DOHH2 (cell line): ENCODE data around the gene MPRIP.
"Not testable (repeated sequence)": the region's sequence is repeated elsewhere in the genome, so short reads cannot be mapped to it uniquely, and the experiment has no call there.

Source experiments
- H3F3A ChIP-seq: fragments of 200-600 bp; sonication (generic), shearing (Covaris generic); 2 replicates; pipeline ENCODE4 v1.6.0; 2016; ENCODE audit warnings: antibody characterized with exemption, mild to moderate bottlenecking; ENCODE audit not compliant: control insufficient read depth, insufficient read depth
- H3K27ac ChIP-seq: fragments of 200-600 bp; sonication (generic); 2 replicates; pipeline ENCODE4 v1.5.1; 2014; ENCODE audit warnings: low read depth, mild to moderate bottlenecking, low read length, moderate library complexity
- H3K27me3 ChIP-seq: fragments of 200-600 bp; sonication (generic); 2 replicates; pipeline ENCODE4 v1.6.1; 2014; ENCODE audit warnings: mild to moderate bottlenecking, low read length, mixed read lengths; ENCODE audit not compliant: control insufficient read depth
- H3K36me3 ChIP-seq: fragments of 200-600 bp; sonication (generic); 2 replicates; pipeline ENCODE4 v1.6.1; 2014; ENCODE audit warnings: mild to moderate bottlenecking, low read length, moderate library complexity, mixed read lengths; ENCODE audit not compliant: control insufficient read depth
- H3K4me1 ChIP-seq: fragments of 200-600 bp; sonication (generic); 2 replicates; pipeline ENCODE4 v1.6.1; 2014; ENCODE audit warnings: mild to moderate bottlenecking, low read length, mixed read lengths; ENCODE audit not compliant: control insufficient read depth
- H3K4me2 ChIP-seq: fragments of 200-600 bp; sonication (generic); 2 replicates; pipeline ENCODE4 v1.6.0; 2014; ENCODE audit warnings: mild to moderate bottlenecking, low read length, moderate library complexity
- H3K4me3 ChIP-seq: fragments of 200-600 bp; sonication (generic); 2 replicates; pipeline ENCODE4 v1.5.1; 2014; ENCODE audit warnings: mild to moderate bottlenecking, low read length, mixed read lengths
- H3K79me2 ChIP-seq: fragments of 200-600 bp; sonication (generic); 2 replicates; pipeline ENCODE4 v1.6.1; 2014; ENCODE audit warnings: mild to moderate bottlenecking, low read length, mixed read lengths; ENCODE audit not compliant: control insufficient read depth
- H3K9me2 ChIP-seq: fragments of 200-600 bp; sonication (generic); replicated peaks from 2 replicates; pipeline ENCODE4 v1.6.1; 2014; ENCODE audit warnings: mild to moderate bottlenecking, low read length, mixed read lengths; ENCODE audit not compliant: control insufficient read depth
- H3K9me3 ChIP-seq: fragments of 200-600 bp; sonication (generic); 2 replicates; pipeline ENCODE4 v1.6.1; 2014; ENCODE audit warnings: antibody characterized with exemption, low read length, mixed read lengths; ENCODE audit not compliant: control insufficient read depth, insufficient read depth
- H4K20me1 ChIP-seq: fragments of 200-600 bp; sonication (generic); 2 replicates; pipeline ENCODE4 v1.6.0; 2014; ENCODE audit warnings: low read depth, mild to moderate bottlenecking, antibody characterized with exemption, low read length, moderate library complexity; ENCODE audit not compliant: control insufficient read depth, insufficient read depth

Gene MPRIP

GRCh38 chr17:17008621-17009397 is 33.4 kb upstream of the MPRIP start:
- H3K27me3 ChIP-seq, H3K27ac ChIP-seq, H4K20me1 ChIP-seq, H3F3A ChIP-seq, H3K4me3 ChIP-seq, H3K4me1 ChIP-seq, H3K9me2 ChIP-seq, H3K4me2 ChIP-seq, H3K9me3 ChIP-seq, H3K36me3 ChIP-seq, H3K79me2 ChIP-seq: not testable (repeated sequence)

DNA sequence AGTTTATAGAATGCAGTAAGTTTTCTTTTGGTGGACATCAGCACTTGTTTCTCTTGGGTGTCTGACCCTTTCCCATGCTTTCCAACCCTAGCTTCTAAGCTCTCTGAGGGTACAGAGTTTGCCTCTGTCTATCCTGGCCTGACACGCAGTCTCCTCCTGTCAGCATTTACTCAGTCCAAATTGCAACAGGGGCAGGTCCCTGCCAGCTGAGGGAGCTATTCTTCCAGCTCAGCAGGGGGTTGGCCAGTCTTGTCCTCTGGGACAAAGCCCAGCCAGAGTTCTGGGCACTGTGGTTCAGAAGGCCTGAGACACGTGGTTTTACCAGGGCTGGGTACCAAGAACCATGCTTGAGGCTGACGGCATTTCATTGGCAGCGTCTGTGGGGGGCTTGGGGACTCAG is 32.3 kb upstream of the MPRIP start:
- H3K4me1 ChIP-seq, H3F3A ChIP-seq, H3K27me3 ChIP-seq, H3K36me3 ChIP-seq, H3K9me2 ChIP-seq, H3K27ac ChIP-seq, H4K20me1 ChIP-seq, H3K4me2 ChIP-seq, H3K4me3 ChIP-seq, H3K79me2 ChIP-seq, H3K9me3 ChIP-seq: not testable (repeated sequence)

GRCh38 chr17:17010545-17011034 is 31.7 kb upstream of the MPRIP start:
- not testable (repeated sequence) for H3K79me2 ChIP-seq, H3K9me3 ChIP-seq, H3K27me3 ChIP-seq, H4K20me1 ChIP-seq, H3K4me2 ChIP-seq, H3K4me3 ChIP-seq, H3K9me2 ChIP-seq, H3K27ac ChIP-seq, H3F3A ChIP-seq, H3K36me3 ChIP-seq, H3K4me1 ChIP-seq

DNA sequence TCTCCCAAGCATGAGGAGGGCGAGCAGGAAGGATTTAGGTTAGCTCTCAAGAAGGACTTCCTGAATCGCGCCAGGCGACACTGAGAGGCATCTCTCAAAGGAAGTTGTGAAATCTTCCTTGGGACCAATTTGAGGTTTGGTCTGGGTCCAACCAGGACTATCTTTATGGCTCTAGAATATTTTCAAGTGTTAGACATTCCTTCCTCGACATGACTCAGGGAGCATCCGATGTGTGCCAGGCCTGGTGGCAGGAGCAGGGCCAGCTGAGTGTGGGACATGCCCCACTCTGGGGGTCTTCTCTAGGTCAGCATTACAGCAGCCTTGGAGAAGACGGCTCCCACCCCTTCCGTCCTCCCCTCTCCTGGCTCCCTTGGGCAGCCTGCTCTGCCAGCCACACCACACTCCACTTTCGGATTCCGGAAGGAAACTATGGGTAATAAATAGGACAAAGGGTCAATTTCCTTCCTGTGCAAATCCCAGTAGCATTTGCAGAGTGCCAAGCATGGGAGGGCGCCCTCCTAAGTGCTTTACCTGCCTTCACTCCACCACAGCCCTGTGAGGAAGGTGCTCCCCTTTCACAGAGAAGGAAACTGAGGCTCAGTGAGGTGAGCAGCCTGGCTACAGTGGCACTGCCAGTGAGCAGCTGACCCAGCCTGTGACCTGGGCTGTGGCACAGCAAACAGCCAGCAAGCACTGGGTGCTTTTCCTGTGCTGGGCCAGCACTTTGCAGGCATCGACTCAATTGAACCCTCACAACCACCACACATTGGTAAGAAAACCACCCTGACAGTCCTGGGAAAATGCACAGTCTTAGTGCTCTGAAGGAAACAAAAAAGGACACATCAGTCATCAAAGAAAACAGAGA is 31.0 kb upstream of the MPRIP start:
- not testable (repeated sequence) for H3K4me2 ChIP-seq, H3K27me3 ChIP-seq, H3K4me3 ChIP-seq, H3K4me1 ChIP-seq, H3K79me2 ChIP-seq, H3K27ac ChIP-seq, H3K36me3 ChIP-seq, H3K9me3 ChIP-seq, H4K20me1 ChIP-seq, H3K9me2 ChIP-seq, H3F3A ChIP-seq

DNA sequence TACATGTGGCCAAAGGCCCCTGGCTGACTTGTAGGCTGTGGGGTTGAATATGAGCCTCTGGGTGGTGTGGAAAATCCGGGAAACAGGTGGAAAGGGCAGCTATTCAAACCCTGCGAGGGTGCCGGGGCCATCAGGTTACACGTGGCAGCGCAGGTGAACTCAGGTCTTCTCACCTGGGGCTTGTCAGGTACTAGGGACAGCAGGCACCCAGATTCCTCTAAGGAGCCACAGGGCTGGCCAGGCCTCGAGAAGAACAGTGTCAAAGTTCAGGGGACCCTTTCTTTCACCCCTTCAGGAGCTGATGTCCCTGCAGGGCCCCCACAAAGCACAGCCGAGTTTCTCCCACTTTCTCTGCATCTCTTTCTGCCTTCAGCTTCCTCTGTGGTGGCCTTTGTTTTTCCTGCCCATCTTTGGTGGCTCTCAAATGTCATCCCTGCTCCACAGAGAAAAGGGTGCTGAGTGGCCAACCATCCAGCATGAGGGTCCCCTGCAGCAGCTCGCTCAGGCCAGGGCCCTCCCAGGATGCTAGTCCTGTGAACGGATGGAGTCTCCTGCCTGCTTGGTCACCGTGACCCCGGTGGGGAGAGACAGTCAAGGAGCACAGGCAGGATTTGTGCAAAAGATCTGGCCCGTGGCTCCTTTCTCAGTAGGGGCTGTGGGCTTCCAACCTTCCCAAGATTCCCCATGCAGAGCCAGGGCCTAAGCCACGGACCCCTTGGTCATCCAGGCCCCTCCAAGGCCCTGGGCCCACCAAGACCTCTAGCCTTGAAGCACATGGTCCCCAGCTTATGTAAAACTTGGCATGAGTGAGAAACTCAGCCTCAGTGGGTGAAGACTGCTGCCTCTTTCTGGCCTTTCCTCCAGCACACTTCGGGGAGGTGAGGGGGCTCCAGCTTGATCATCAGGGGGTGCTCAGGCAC is 28.2 kb upstream of the MPRIP start:
- not testable (repeated sequence) for H3K27me3 ChIP-seq, H3K4me3 ChIP-seq, H3K4me1 ChIP-seq, H4K20me1 ChIP-seq, H3K9me3 ChIP-seq, H3K79me2 ChIP-seq, H3K27ac ChIP-seq, H3F3A ChIP-seq, H3K36me3 ChIP-seq, H3K9me2 ChIP-seq, H3K4me2 ChIP-seq

GRCh38 chr17:17014748-17015124 is 27.5 kb upstream of the MPRIP start:
- H3K27ac ChIP-seq, H3F3A ChIP-seq, H4K20me1 ChIP-seq, H3K79me2 ChIP-seq, H3K4me1 ChIP-seq, H3K4me3 ChIP-seq, H3K4me2 ChIP-seq, H3K27me3 ChIP-seq, H3K36me3 ChIP-seq, H3K9me2 ChIP-seq, H3K9me3 ChIP-seq: not testable (repeated sequence)
